AG09309 (cell line): ENCODE measurements around the gene DNAH3.

Experiments
- DNase-seq: peaks from one replicate; pipeline ENCODE4 v3.0.0-alpha.2; 2010; ENCODE audit warnings: low read depth
- H3K4me3 ChIP-seq: 2 replicates; pipeline ENCODE4 v1.5.1; 2011; ENCODE audit warnings: mild to moderate bottlenecking, low read depth, low read length, moderate library complexity; ENCODE audit not compliant: control insufficient read depth
- CTCF ChIP-seq: IDR thresholded peaks from 2 replicates; pipeline ENCODE4 v1.5.1; 2011; ENCODE audit warnings: mild to moderate bottlenecking, low read depth, low read length, inconsistent platforms; ENCODE audit not compliant: insufficient read depth, control insufficient read depth; ENCODE audit errors: missing control alignments

The DNAH3 gene

GRCh38 chr16:21145738-21146137, 4.9 kb downstream of the DNAH3 start:
- no peak overlapping the region for H3K4me3 ChIP-seq
- TF ChIP-seq CTCF: no peak
- no peak for DNase-seq

- no peak for DNase-seq
Measured at GRCh38 chr16:21134053-21134452, 16.6 kb downstream of the DNAH3 start.

GRCh38 chr16:21130811-21131210, 19.8 kb downstream of the DNAH3 start:
- H3K4me3 ChIP-seq: no peak overlapping the region
- no peak for DNase-seq
- TF ChIP-seq CTCF: no peak

More at GRCh38 chr16:21134053-21134452, 16.6 kb downstream of the DNAH3 start:
- no peak for TF ChIP-seq CTCF
- no peak overlapping the region for H3K4me3 ChIP-seq

GRCh38 chr16:21128991-21129390, 21.7 kb downstream of the DNAH3 start:
- TF ChIP-seq CTCF: no peak
- DNase-seq: no peak
- H3K4me3 ChIP-seq: no peak overlapping the region

- no peak for TF ChIP-seq CTCF
- no peak overlapping the region for H3K4me3 ChIP-seq
- no peak for DNase-seq
Measured at GRCh38 chr16:21126518-21126917, 24.1 kb downstream of the DNAH3 start.

GRCh38 chr16:21125191-21125590, 25.5 kb downstream of the DNAH3 start:
- DNase-seq: no peak
- H3K4me3 ChIP-seq: no peak overlapping the region
- no peak for TF ChIP-seq CTCF

- no peak overlapping the region for H3K4me3 ChIP-seq
- DNase-seq: no peak
- TF ChIP-seq CTCF: no peak
Measured at GRCh38 chr16:21120976-21121520, 29.6 kb downstream of the DNAH3 start.
